ENCODE results near the gene NPS. TPM values are rescaled to one million over a fixed set of nuclear protein-coding genes. Genes with fewer than 3 reads are reported as not detected.

NPS gene
- total RNA-seq, 1 experiment from 2014 or later, result not detected

- Histone ChIP-seq H3K9me2 (replicated peaks; ENCODE audit: insufficient read depth, low read length) (no peaks in the 10 kb centered on the region), H3K4me3 (ENCODE audit: low read length) (no peak overlapping the region), H3K9me3 (ENCODE audit: low read length) (no peaks in the 10 kb centered on the region), H2AFZ (ENCODE audit: low read length) (no peak overlapping the region), H3K27me3 (ENCODE audit: low read length) (no peaks in the 10 kb centered on the region), H4K20me1 (ENCODE audit: insufficient read depth, low read depth, low read length) (no peaks in the 10 kb centered on the region), H3K36me3 (ENCODE audit: insufficient read depth, low read length) (no peaks in the 10 kb centered on the region), H3K79me2 (ENCODE audit: low read length) (no peaks in the 10 kb centered on the region), H3K9ac (ENCODE audit: low read length) (no peak overlapping the region), H3K4me2 (ENCODE audit: low read depth, low read length, poor library complexity, severe bottlenecking) (no peak overlapping the region), H3K4me1 (ENCODE audit: low read length) (no peaks in the 10 kb centered on the region), H3K27ac (ENCODE audit: low read length) (no peak overlapping the region)
- no peak for DNase-seq
Measured at GRCh38 chr10:127526161-127526560, 22.9 kb upstream of the NPS start.

GRCh38 chr10:127527320-127527719 is 21.8 kb upstream of the NPS start:
- Histone ChIP-seq H3K27me3 (ENCODE audit: low read length) (no peaks in the 10 kb centered on the region), H4K20me1 (ENCODE audit: insufficient read depth, low read depth, low read length) (no peaks in the 10 kb centered on the region), H3K9ac (ENCODE audit: low read length) (no peak overlapping the region), H3K9me3 (ENCODE audit: low read length) (no peaks in the 10 kb centered on the region), H3K36me3 (ENCODE audit: insufficient read depth, low read length) (no peaks in the 10 kb centered on the region), H3K27ac (ENCODE audit: low read length) (no peak overlapping the region), H2AFZ (ENCODE audit: low read length) (no peak overlapping the region), H3K4me1 (ENCODE audit: low read length) (no peaks in the 10 kb centered on the region), H3K79me2 (ENCODE audit: low read length) (no peaks in the 10 kb centered on the region), H3K4me3 (ENCODE audit: low read length) (no peak overlapping the region), H3K9me2 (replicated peaks; ENCODE audit: insufficient read depth, low read length) (no peaks in the 10 kb centered on the region), H3K4me2 (ENCODE audit: low read depth, low read length, poor library complexity, severe bottlenecking) (no peak overlapping the region)
- DNase-seq, result no peak

- no peaks in the 10 kb centered on the region for H3K36me3 ChIP-seq (ENCODE audit: insufficient read depth, low read length)
- H4K20me1 ChIP-seq (ENCODE audit: insufficient read depth, low read depth, low read length), result no peaks in the 10 kb centered on the region
- no peak overlapping the region for H2AFZ ChIP-seq (ENCODE audit: low read length)
- H3K9ac ChIP-seq (ENCODE audit: low read length), result no peak overlapping the region
- H3K4me3 ChIP-seq (ENCODE audit: low read length), result no peak overlapping the region
- DNase-seq, result no peak
- no peak overlapping the region for H3K4me2 ChIP-seq (ENCODE audit: low read depth, low read length, poor library complexity, severe bottlenecking)
- no peaks in the 10 kb centered on the region for H3K79me2 ChIP-seq (ENCODE audit: low read length)
- no peaks in the 10 kb centered on the region for H3K4me1 ChIP-seq (ENCODE audit: low read length)
- no peaks in the 10 kb centered on the region for H3K9me3 ChIP-seq (ENCODE audit: low read length)
- H3K27me3 ChIP-seq (ENCODE audit: low read length), result no peaks in the 10 kb centered on the region
- no peak overlapping the region for H3K27ac ChIP-seq (ENCODE audit: low read length)
- no peaks in the 10 kb centered on the region for H3K9me2 ChIP-seq (replicated peaks; ENCODE audit: insufficient read depth, low read length)
Measured at GRCh38 chr10:127527891-127528290, 21.2 kb upstream of the NPS start.

- no peak overlapping the region for H2AFZ ChIP-seq (ENCODE audit: low read length)
- no peaks in the 10 kb centered on the region for H3K9me2 ChIP-seq (replicated peaks; ENCODE audit: insufficient read depth, low read length)
- H3K9ac ChIP-seq (ENCODE audit: low read length), result no peak overlapping the region
- H3K27ac ChIP-seq (ENCODE audit: low read length), result no peak overlapping the region
- no peak overlapping the region for H3K4me3 ChIP-seq (ENCODE audit: low read length)
- H3K9me3 ChIP-seq (ENCODE audit: low read length), result no peaks in the 10 kb centered on the region
- no peak for DNase-seq
- H3K4me2 ChIP-seq (ENCODE audit: low read depth, low read length, poor library complexity, severe bottlenecking), result no peak overlapping the region
- H3K4me1 ChIP-seq (ENCODE audit: low read length), result no peaks in the 10 kb centered on the region
- H3K79me2 ChIP-seq (ENCODE audit: low read length), result no peaks in the 10 kb centered on the region
- no peaks in the 10 kb centered on the region for H4K20me1 ChIP-seq (ENCODE audit: insufficient read depth, low read depth, low read length)
- no peaks in the 10 kb centered on the region for H3K36me3 ChIP-seq (ENCODE audit: insufficient read depth, low read length)
- H3K27me3 ChIP-seq (ENCODE audit: low read length), result no peaks in the 10 kb centered on the region
Measured at GRCh38 chr10:127532193-127532592, 16.9 kb upstream of the NPS start.

- H3K79me2 ChIP-seq (ENCODE audit: low read length), result no peaks in the 10 kb centered on the region
- no peak overlapping the region for H2AFZ ChIP-seq (ENCODE audit: low read length)
- no peaks in the 10 kb centered on the region for H4K20me1 ChIP-seq (ENCODE audit: insufficient read depth, low read depth, low read length)
- H3K27me3 ChIP-seq (ENCODE audit: low read length), result no peaks in the 10 kb centered on the region
- H3K9ac ChIP-seq (ENCODE audit: low read length), result no peak overlapping the region
- no peaks in the 10 kb centered on the region for H3K9me3 ChIP-seq (ENCODE audit: low read length)
- H3K9me2 ChIP-seq (replicated peaks; ENCODE audit: insufficient read depth, low read length), result no peaks in the 10 kb centered on the region
- no peak for DNase-seq
- no peak overlapping the region for H3K27ac ChIP-seq (ENCODE audit: low read length)
- H3K4me3 ChIP-seq (ENCODE audit: low read length), result no peak overlapping the region
- no peaks in the 10 kb centered on the region for H3K4me1 ChIP-seq (ENCODE audit: low read length)
- no peak overlapping the region for H3K4me2 ChIP-seq (ENCODE audit: low read depth, low read length, poor library complexity, severe bottlenecking)
- H3K36me3 ChIP-seq (ENCODE audit: insufficient read depth, low read length), result no peaks in the 10 kb centered on the region
Measured at GRCh38 chr10:127532659-127533058, 16.4 kb upstream of the NPS start.

GRCh38 chr10:127534074-127534473 is 15.0 kb upstream of the NPS start:
- no peak overlapping the region for H3K9ac ChIP-seq (ENCODE audit: low read length)
- no peaks in the 10 kb centered on the region for H3K36me3 ChIP-seq (ENCODE audit: insufficient read depth, low read length)
- no peaks in the 10 kb centered on the region for H3K4me1 ChIP-seq (ENCODE audit: low read length)
- no peak overlapping the region for H3K27ac ChIP-seq (ENCODE audit: low read length)
- H3K9me2 ChIP-seq (replicated peaks; ENCODE audit: insufficient read depth, low read length), result no peaks in the 10 kb centered on the region
- no peak overlapping the region for H3K4me2 ChIP-seq (ENCODE audit: low read depth, low read length, poor library complexity, severe bottlenecking)
- no peak for DNase-seq
- no peaks in the 10 kb centered on the region for H3K27me3 ChIP-seq (ENCODE audit: low read length)
- H4K20me1 ChIP-seq (ENCODE audit: insufficient read depth, low read depth, low read length), result no peaks in the 10 kb centered on the region
- no peak overlapping the region for H3K4me3 ChIP-seq (ENCODE audit: low read length)
- no peaks in the 10 kb centered on the region for H3K79me2 ChIP-seq (ENCODE audit: low read length)
- no peaks in the 10 kb centered on the region for H3K9me3 ChIP-seq (ENCODE audit: low read length)
- H2AFZ ChIP-seq (ENCODE audit: low read length), result no peak overlapping the region

GRCh38 chr10:127534496-127534895 is 14.6 kb upstream of the NPS start:
- H3K27me3 ChIP-seq (ENCODE audit: low read length), result no peaks in the 10 kb centered on the region
- no peaks in the 10 kb centered on the region for H3K9me3 ChIP-seq (ENCODE audit: low read length)
- H3K4me1 ChIP-seq (ENCODE audit: low read length), result no peaks in the 10 kb centered on the region
- no peak overlapping the region for H3K4me2 ChIP-seq (ENCODE audit: low read depth, low read length, poor library complexity, severe bottlenecking)
- no peak overlapping the region for H3K9ac ChIP-seq (ENCODE audit: low read length)
- H3K27ac ChIP-seq (ENCODE audit: low read length), result no peak overlapping the region
- H3K4me3 ChIP-seq (ENCODE audit: low read length), result no peak overlapping the region
- H3K79me2 ChIP-seq (ENCODE audit: low read length), result no peaks in the 10 kb centered on the region
- no peaks in the 10 kb centered on the region for H3K36me3 ChIP-seq (ENCODE audit: insufficient read depth, low read length)
- H4K20me1 ChIP-seq (ENCODE audit: insufficient read depth, low read depth, low read length), result no peaks in the 10 kb centered on the region
- no peaks in the 10 kb centered on the region for H3K9me2 ChIP-seq (replicated peaks; ENCODE audit: insufficient read depth, low read length)
- no peak for DNase-seq
- H2AFZ ChIP-seq (ENCODE audit: low read length), result no peak overlapping the region

- no peaks in the 10 kb centered on the region for H3K4me1 ChIP-seq (ENCODE audit: low read length)
Measured at GRCh38 chr10:127535802-127536515, 13.2 kb upstream of the NPS start.

More at GRCh38 chr10:127535802-127536515, 13.2 kb upstream of the NPS start:
- H3K9ac ChIP-seq (ENCODE audit: low read length), result no peak overlapping the region
- H3K27ac ChIP-seq (ENCODE audit: low read length), result no peak overlapping the region
- no peaks in the 10 kb centered on the region for H3K36me3 ChIP-seq (ENCODE audit: insufficient read depth, low read length)
- H4K20me1 ChIP-seq (ENCODE audit: insufficient read depth, low read depth, low read length), result no peaks in the 10 kb centered on the region
- no peaks in the 10 kb centered on the region for H3K79me2 ChIP-seq (ENCODE audit: low read length)
- H3K4me3 ChIP-seq (ENCODE audit: low read length), result no peak overlapping the region
- H3K27me3 ChIP-seq (ENCODE audit: low read length), result no peaks in the 10 kb centered on the region
- no peaks in the 10 kb centered on the region for H3K9me2 ChIP-seq (replicated peaks; ENCODE audit: insufficient read depth, low read length)
- no peak overlapping the region for H2AFZ ChIP-seq (ENCODE audit: low read length)
- no peak for DNase-seq
- H3K9me3 ChIP-seq (ENCODE audit: low read length), result no peaks in the 10 kb centered on the region
- H3K4me2 ChIP-seq (ENCODE audit: low read depth, low read length, poor library complexity, severe bottlenecking), result no peak overlapping the region

Data from Karpas-422 (cell line).